Tibial nerve (tissue), 4 donors: ENCODE measurements around the gene MET.

Experiments used
- EP300 ChIP-seq, 2 donors: sonication (generic); formaldehyde crosslinking; IDR thresholded peaks; one replicate each; pipeline ENCODE4 v1.6.1; 2017; ENCODE audit warnings: antibody characterized with exemption in 2 of 2, mild to moderate bottlenecking in 1 of 2
- POLR2A ChIP-seq, 2 donors: fragments of 450-650 bp; IDR thresholded peaks; one replicate each; pipeline ENCODE4 v1.6.1; 2017; ENCODE audit warnings: antibody characterized with exemption in 2 of 2, mild to moderate bottlenecking in 2 of 2, moderate library complexity in 2 of 2
- TF ChIP-seq, protein P1 (sequence below), 5 experiments: fragments of 200-600 bp in 3 of 5; fragments of 450-650 bp in 2 of 5; sonication (generic) in 3 of 5; IDR thresholded peaks; one replicate each; pipeline ENCODE4 v1.5.1; 2016 to 2019; ENCODE audit warnings: antibody characterized with exemption in 5 of 5, mild to moderate bottlenecking in 3 of 5, moderate library complexity in 2 of 5

DNA sequence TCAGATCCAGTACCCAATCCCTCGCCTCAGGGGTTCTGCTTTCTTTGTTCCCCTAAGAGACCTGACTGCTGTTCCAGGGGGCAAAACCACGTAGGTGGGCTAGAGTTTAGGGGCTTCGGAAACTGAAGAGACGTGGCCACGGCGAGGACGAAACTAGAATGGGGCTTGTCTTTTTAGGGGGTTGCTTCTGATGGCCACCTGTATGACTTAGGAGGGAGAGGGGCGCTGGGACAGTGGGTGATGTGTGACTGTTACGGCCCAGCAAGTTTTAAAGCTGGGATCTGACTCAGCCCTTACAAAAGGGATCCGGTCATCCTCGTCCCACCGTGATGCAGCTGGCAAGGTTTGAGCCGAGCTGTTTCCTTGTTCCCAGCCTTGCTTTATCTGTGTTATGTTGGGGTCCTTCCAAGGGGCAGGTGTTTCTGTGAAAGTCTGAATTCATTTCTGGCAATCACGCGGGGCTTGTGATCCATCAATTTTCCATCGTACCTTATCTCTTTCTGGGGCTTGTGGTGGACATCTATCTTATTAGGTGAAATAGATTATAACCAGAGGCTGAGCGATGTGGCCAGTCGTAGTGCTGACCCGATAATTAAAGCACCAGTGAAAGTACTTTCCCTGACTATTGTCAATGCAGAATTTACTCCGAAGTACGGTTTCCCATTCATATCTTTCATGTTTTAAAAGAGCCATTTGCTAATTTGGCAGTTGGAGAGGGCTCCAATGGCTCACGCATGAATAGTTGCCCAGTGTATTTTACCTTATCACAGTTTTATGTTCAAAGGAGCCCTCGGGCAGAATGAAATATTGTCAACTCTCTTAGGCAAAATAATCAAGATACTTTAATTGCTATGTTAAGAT lies 830 bp downstream of the MET start:
- TF ChIP-seq, protein P1, sequence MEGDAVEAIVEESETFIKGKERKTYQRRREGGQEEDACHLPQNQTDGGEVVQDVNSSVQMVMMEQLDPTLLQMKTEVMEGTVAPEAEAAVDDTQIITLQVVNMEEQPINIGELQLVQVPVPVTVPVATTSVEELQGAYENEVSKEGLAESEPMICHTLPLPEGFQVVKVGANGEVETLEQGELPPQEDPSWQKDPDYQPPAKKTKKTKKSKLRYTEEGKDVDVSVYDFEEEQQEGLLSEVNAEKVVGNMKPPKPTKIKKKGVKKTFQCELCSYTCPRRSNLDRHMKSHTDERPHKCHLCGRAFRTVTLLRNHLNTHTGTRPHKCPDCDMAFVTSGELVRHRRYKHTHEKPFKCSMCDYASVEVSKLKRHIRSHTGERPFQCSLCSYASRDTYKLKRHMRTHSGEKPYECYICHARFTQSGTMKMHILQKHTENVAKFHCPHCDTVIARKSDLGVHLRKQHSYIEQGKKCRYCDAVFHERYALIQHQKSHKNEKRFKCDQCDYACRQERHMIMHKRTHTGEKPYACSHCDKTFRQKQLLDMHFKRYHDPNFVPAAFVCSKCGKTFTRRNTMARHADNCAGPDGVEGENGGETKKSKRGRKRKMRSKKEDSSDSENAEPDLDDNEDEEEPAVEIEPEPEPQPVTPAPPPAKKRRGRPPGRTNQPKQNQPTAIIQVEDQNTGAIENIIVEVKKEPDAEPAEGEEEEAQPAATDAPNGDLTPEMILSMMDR (IDR thresholded peaks at IDR 0.05) = no peak
- TF ChIP-seq POLR2A (IDR thresholded peaks at IDR 0.05) (no peak), EP300 (IDR thresholded peaks at IDR 0.05) (no peak)
